HepG2 (cell line): Measurements from ENCODE around the gene RNASE12. TPM values are rescaled to one million over a fixed set of nuclear protein-coding genes. Genes with fewer than 3 reads are reported as not detected.

Source experiments
- CAMTA2 ChIP-seq: sonication (generic); formaldehyde crosslinking; IDR thresholded peaks from 2 replicates; pipeline ENCODE4 v1.4.0; 2020; ENCODE audit warnings: mild to moderate bottlenecking, missing genetic modification reagents, borderline replicate concordance
- CEBPG ChIP-seq: IDR thresholded peaks from 2 replicates; pipeline ENCODE4 v1.6.1; 2016
- DPF2 ChIP-seq: sonication (generic); formaldehyde crosslinking; IDR thresholded peaks from 2 replicates; pipeline ENCODE4 v1.4.0; 2020; ENCODE audit warnings: mild to moderate bottlenecking, low read depth, missing genetic modification reagents, borderline replicate concordance
- FOXA1 ChIP-seq, 2 experiments: fragments of 450-650 bp in 1 of 2; sonication (generic) in 1 of 2; formaldehyde crosslinking in 1 of 2; IDR thresholded peaks; 2 replicates each; pipeline versions ENCODE4 v1.4.0 to v1.6.1; 2016 to 2020; ENCODE audit warnings: missing genetic modification reagents in 1 of 2
- GATAD1 ChIP-seq: IDR thresholded peaks from 2 replicates; pipeline ENCODE4 v1.6.1; 2016; ENCODE audit warnings: missing genetic modification reagents, missing compliant biosample characterization
- HNF4A ChIP-seq: sonication (generic); formaldehyde crosslinking; IDR thresholded peaks from 2 replicates; pipeline ENCODE4 v1.4.0; 2020; ENCODE audit warnings: missing genetic modification reagents
- IRF2 ChIP-seq: IDR thresholded peaks from 2 replicates; pipeline ENCODE4 v1.6.1; 2018; ENCODE audit warnings: missing genetic modification reagents, missing compliant biosample characterization
- JARID2 ChIP-seq: sonication (generic); formaldehyde crosslinking; IDR thresholded peaks from 2 replicates; pipeline ENCODE4 v1.8.1; 2023; ENCODE audit warnings: missing genetic modification reagents, inconsistent platforms; ENCODE audit not compliant: insufficient replicate concordance
- KDM1A ChIP-seq: IDR thresholded peaks from 2 replicates; pipeline ENCODE4 v1.6.1; 2016; ENCODE audit warnings: missing compliant biosample characterization
- NFKB2 ChIP-seq: sonication (generic); formaldehyde crosslinking; IDR thresholded peaks from 2 replicates; pipeline ENCODE4 v1.4.0; 2020; ENCODE audit warnings: missing genetic modification reagents, borderline replicate concordance
- NR2F6 ChIP-seq, 2 experiments: IDR thresholded peaks; 2 replicates each; pipeline ENCODE4 v1.6.1; 2016; ENCODE audit warnings: antibody characterized with exemption in 1 of 2, mild to moderate bottlenecking in 1 of 2
- SAP130 ChIP-seq: IDR thresholded peaks from 2 replicates; pipeline ENCODE4 v1.6.1; 2016; ENCODE audit warnings: low read depth
- SP140L ChIP-seq: sonication (generic); formaldehyde crosslinking; IDR thresholded peaks from 2 replicates; pipeline ENCODE4 v1.4.0; 2020; ENCODE audit warnings: missing genetic modification reagents, borderline replicate concordance
- TP53 ChIP-seq: sonication (generic); formaldehyde crosslinking; conservative IDR thresholded peaks from 2 replicates; pipeline ENCODE4 v1.4.0; 2020; ENCODE audit warnings: missing genetic modification reagents
- YEATS2 ChIP-seq: sonication (generic); formaldehyde crosslinking; IDR thresholded peaks from 2 replicates; pipeline ENCODE4 v1.4.0; 2020; ENCODE audit warnings: missing genetic modification reagents, borderline replicate concordance
- ZEB1 ChIP-seq: IDR thresholded peaks from 2 replicates; pipeline ENCODE4 v1.6.1; 2012; ENCODE audit warnings: mild to moderate bottlenecking, low read depth, inconsistent platforms; ENCODE audit not compliant: insufficient replicate concordance
- ZFP37 ChIP-seq: sonication (generic); formaldehyde crosslinking; IDR thresholded peaks from 2 replicates; pipeline ENCODE4 v1.4.0; 2020; ENCODE audit warnings: missing genetic modification reagents, borderline replicate concordance
- ZNF33A ChIP-seq: sonication (generic); formaldehyde crosslinking; IDR thresholded peaks from 2 replicates; pipeline ENCODE4 v1.5.1; 2020; ENCODE audit warnings: missing genetic modification reagents, mild to moderate bottlenecking, moderate library complexity, borderline replicate concordance
- ZNF746 ChIP-seq: sonication (generic); formaldehyde crosslinking; IDR thresholded peaks from 2 replicates; pipeline ENCODE4 v1.8.0; 2022; ENCODE audit warnings: mild to moderate bottlenecking, missing genetic modification reagents
- polyA plus RNA-seq, 8 experiments: library from polyadenylated mRNA; depleted of rRNA in 3 of 8; stranded (reverse) in 7 of 8; unstranded in 1 of 8; fragments of >200 nt; fragmentation: Illumina TruSeq in 4 of 8; extraction: Trizol in 4 of 8; gene quantifications; 2 replicates each; pipeline versions ENCODE4 v1.2.1 to v1.2.3, GENCODE V29; 2011 to 2016; ENCODE audit warnings: low read depth in 4 of 8, missing spikeins in 1 of 8, mixed read lengths in 1 of 8; ENCODE audit not compliant: insufficient read depth in 1 of 8
- total RNA-seq, 5 experiments: library from RNA; depleted of rRNA; stranded (reverse); fragments of >200 nt; fragmentation: Illumina TruSeq; extraction: Trizol; gene quantifications; 2 replicates each; pipeline ENCODE4 v1.2.3, GENCODE V29; 2016; ENCODE audit warnings: low read depth in 1 of 5
- TF ChIP-seq, protein P1 (sequence below), 2 experiments: sonication (generic) in 1 of 2; formaldehyde crosslinking in 1 of 2; IDR thresholded peaks; 2 replicates each; pipeline versions ENCODE4 v1.5.1 to v1.6.1; 2011 to 2020; ENCODE audit warnings: borderline replicate concordance in 1 of 2, low read depth in 1 of 2, low read length in 1 of 2, mild to moderate bottlenecking in 1 of 2, missing genetic modification reagents in 1 of 2, moderate library complexity in 1 of 2
- TF ChIP-seq, protein P2 (sequence below): sonication (generic); formaldehyde crosslinking; IDR thresholded peaks from 2 replicates; pipeline ENCODE4 v1.5.0; 2020; ENCODE audit warnings: missing genetic modification reagents
- TF ChIP-seq, protein P3 (sequence below): sonication (generic); formaldehyde crosslinking; IDR thresholded peaks from 2 replicates; pipeline ENCODE4 v1.8.1; 2023; ENCODE audit warnings: mild to moderate bottlenecking, missing genetic modification reagents
- TF ChIP-seq, protein P4 (sequence below): sonication (generic); formaldehyde crosslinking; IDR thresholded peaks from 2 replicates; pipeline ENCODE4 v1.5.0; 2020; ENCODE audit warnings: missing genetic modification reagents, mild to moderate bottlenecking, borderline replicate concordance

RNASE12 gene
- total and polyA plus RNA-seq, 2 of the 13 experiments (the other 11 are each of a cell fraction or from before 2014, with no cell fraction given) = not detected

DNA sequence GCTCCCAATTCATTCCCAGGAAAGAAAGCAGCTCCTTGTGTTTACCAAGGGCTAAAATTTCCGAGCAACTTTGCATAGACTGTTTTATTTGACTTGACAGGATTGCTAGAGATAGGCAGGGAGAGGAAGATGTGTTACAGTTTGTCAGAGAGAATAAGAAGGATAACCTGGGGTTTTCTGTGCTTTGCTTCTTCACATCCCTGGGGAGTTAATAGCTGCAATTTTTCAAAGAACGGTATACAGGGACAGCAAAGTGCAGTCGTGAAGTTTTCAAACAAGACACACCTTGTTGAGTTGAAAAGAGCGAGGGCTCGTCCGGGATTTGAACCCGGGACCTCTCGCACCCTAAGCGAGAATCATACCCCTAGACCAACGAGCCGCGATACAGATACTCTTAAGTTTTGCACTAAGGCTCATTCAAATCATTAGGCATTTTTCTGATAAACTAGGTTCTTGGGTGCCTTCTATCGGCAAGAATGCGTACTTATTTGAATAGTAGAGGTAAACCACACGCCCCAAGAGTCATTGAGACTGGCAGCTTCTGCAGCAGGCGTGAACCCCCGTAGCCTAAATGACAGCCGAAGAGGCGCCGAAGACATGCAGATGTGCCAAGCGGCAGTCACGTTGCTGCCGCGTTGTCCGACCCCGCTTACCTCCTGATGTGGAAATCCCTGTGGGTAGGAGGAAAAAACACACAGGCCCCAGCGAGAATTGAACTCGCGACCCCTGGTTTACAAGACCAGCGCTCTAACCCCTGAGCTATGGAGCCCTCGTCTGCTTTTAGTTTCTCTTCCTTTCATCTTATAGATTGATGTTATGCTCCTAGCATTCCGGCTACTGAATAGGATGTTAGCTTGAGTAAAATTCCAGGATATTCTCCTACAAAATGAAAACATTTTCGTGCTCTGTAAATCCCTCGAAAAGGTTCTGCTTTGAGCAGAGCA is 22.2 kb upstream of the RNASE12 start (continued):
- 0 out of 2 replicates have a peak, but pooled peaks have one; percentile 46 for TF ChIP-seq ZNF33A (CRISPR knock-in tag)
- TF ChIP-seq ZNF746 (CRISPR knock-in tag) = peak; percentile 83; the same call in 1 of the 2 replicates
- peak; percentile 76 for TF ChIP-seq IRF2
- TF ChIP-seq JARID2 (CRISPR knock-in tag) = peak; percentile 63
- TF ChIP-seq DPF2 (CRISPR knock-in tag) = no peak
- TF ChIP-seq HNF4A (CRISPR knock-in tag) = peak; percentile 51
- peak; percentile 64; the same call in 1 of the 2 replicates for TF ChIP-seq YEATS2 (CRISPR knock-in tag)
- TF ChIP-seq, protein P1, sequence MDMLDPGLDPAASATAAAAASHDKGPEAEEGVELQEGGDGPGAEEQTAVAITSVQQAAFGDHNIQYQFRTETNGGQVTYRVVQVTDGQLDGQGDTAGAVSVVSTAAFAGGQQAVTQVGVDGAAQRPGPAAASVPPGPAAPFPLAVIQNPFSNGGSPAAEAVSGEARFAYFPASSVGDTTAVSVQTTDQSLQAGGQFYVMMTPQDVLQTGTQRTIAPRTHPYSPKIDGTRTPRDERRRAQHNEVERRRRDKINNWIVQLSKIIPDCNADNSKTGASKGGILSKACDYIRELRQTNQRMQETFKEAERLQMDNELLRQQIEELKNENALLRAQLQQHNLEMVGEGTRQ (IDR thresholded peaks at IDR 0.05; ENCODE audit: low read depth, low read length) = 0 out of 2 replicates have a peak, but pooled peaks have one; percentile 4
- TF ChIP-seq, protein P1 (CRISPR knock-in tag; IDR thresholded peaks at IDR 0.05; ENCODE audit: borderline replicate concordance) = peak; percentile 57; the same call in 1 of the 2 replicates
- TF ChIP-seq ZFP37 (CRISPR knock-in tag) = peak; percentile 83; the same call in 1 of the 2 replicates
- TF ChIP-seq CAMTA2 (CRISPR knock-in tag) = no peak
- TF ChIP-seq, protein P2, sequence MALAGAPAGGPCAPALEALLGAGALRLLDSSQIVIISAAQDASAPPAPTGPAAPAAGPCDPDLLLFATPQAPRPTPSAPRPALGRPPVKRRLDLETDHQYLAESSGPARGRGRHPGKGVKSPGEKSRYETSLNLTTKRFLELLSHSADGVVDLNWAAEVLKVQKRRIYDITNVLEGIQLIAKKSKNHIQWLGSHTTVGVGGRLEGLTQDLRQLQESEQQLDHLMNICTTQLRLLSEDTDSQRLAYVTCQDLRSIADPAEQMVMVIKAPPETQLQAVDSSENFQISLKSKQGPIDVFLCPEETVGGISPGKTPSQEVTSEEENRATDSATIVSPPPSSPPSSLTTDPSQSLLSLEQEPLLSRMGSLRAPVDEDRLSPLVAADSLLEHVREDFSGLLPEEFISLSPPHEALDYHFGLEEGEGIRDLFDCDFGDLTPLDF (CRISPR knock-in tag) = no peak; the same call in 1 of the 2 replicates
- peak; percentile 80 for TF ChIP-seq SAP130
- TF ChIP-seq, protein P3, sequence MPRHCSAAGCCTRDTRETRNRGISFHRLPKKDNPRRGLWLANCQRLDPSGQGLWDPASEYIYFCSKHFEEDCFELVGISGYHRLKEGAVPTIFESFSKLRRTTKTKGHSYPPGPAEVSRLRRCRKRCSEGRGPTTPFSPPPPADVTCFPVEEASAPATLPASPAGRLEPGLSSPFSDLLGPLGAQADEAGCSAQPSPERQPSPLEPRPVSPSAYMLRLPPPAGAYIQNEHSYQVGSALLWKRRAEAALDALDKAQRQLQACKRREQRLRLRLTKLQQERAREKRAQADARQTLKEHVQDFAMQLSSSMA (CRISPR knock-in tag) = no peak
- TF ChIP-seq FOXA1 (IDR thresholded peaks at IDR 0.05) = no peak
- TF ChIP-seq FOXA1 (CRISPR knock-in tag; IDR thresholded peaks at IDR 0.05) = peak; percentile 93
- peak; percentile 15; the same call in 1 of the 2 replicates for TF ChIP-seq TP53 (CRISPR knock-in tag)
- TF ChIP-seq, protein P4, sequence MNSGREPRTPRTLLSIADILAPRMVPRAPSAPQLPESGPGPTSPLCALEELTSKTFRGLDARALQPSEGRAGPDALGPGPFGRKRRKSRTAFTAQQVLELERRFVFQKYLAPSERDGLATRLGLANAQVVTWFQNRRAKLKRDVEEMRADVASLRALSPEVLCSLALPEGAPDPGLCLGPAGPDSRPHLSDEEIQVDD (CRISPR knock-in tag) = no peak
- TF ChIP-seq GATAD1 = peak; percentile 61
- peak; percentile 70; the same call in 1 of the 2 replicates for TF ChIP-seq NR2F6 (IDR thresholded peaks at IDR 0.05)
- peak; percentile 49; the same call in 1 of the 2 replicates for TF ChIP-seq NR2F6 (CRISPR knock-in tag; IDR thresholded peaks at IDR 0.05)
- peak; percentile 64 for TF ChIP-seq KDM1A (CRISPR knock-in tag)
- peak; percentile 55; the same call in 1 of the 2 replicates for TF ChIP-seq SP140L
- TF ChIP-seq CEBPG = peak; percentile 69
- peak; percentile 95; the same call in 1 of the 2 replicates for TF ChIP-seq NFKB2 (CRISPR knock-in tag)
- peak; percentile 94 for TF ChIP-seq ZEB1
